ENCODE data around the gene DENND1B.

DENND1B gene

GRCh38 chr1:197740992-197741391, 34.3 kb downstream of the DENND1B start:
- Histone ChIP-seq H3K36me3 (no peaks in the 10 kb centered on the region), H3K4me3 (ENCODE audit: low read depth, low read length) (no peak overlapping the region), H3K27me3 (no peaks in the 10 kb centered on the region), H3K9me3 (no peaks in the 10 kb centered on the region), H3K4me1 (peaks cover 11% of the 10 kb centered on the region)
- TF ChIP-seq, protein P1, sequence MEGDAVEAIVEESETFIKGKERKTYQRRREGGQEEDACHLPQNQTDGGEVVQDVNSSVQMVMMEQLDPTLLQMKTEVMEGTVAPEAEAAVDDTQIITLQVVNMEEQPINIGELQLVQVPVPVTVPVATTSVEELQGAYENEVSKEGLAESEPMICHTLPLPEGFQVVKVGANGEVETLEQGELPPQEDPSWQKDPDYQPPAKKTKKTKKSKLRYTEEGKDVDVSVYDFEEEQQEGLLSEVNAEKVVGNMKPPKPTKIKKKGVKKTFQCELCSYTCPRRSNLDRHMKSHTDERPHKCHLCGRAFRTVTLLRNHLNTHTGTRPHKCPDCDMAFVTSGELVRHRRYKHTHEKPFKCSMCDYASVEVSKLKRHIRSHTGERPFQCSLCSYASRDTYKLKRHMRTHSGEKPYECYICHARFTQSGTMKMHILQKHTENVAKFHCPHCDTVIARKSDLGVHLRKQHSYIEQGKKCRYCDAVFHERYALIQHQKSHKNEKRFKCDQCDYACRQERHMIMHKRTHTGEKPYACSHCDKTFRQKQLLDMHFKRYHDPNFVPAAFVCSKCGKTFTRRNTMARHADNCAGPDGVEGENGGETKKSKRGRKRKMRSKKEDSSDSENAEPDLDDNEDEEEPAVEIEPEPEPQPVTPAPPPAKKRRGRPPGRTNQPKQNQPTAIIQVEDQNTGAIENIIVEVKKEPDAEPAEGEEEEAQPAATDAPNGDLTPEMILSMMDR (IDR thresholded peaks at IDR 0.05; ENCODE audit: low read depth, low read length) = no peak
- DNase-seq = no peak

DNA sequence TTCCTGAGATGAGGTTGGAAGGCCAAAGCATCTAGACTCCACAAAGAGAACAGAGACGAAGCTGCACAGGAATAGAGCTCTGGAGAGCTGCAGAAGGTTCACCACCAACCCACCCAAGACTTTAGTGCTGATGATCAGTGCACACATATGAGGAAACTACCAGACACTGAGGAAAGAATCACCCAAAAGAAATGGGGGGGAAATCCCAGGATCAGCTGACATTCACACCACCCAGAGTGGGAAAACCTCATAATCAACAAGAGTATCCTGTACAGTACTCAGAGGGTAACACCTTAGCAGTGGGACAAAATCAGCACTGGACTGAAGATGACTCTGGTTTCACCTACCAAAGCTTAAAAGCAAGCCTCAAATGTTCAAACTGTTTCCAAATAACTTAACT, 36.4 kb downstream of the DENND1B start:
- Histone ChIP-seq H3K4me1 (peaks cover 11% of the 10 kb centered on the region), H3K27me3 (no peaks in the 10 kb centered on the region), H3K36me3 (no peaks in the 10 kb centered on the region), H3K9me3 (no peaks in the 10 kb centered on the region), H3K4me3 (ENCODE audit: low read depth, low read length) (no peak overlapping the region)
- no peak for DNase-seq
- TF ChIP-seq, protein P1 (IDR thresholded peaks at IDR 0.05; ENCODE audit: low read depth, low read length) = no peak

DNA sequence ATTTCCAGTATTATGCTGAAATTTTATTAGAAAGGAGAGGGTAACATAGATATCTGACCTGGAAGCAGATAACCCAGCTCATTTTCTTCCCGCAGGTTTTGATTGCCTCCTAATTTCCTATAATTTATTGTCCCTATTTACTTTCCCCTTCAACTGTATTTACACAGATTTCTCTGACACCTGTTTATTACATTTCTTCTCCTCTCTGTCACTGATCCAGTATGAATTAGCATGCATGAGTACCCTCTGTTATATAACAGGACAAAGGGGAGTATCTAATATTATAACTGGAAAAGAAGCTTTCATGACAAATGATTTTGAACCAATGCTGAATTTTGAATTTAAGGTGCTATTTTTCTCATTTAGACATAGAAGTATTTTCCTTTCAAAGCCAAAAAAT, 37.4 kb downstream of the DENND1B start:
- H3K27me3 ChIP-seq = no peaks in the 10 kb centered on the region
- DNase-seq = no peak
- no peaks in the 10 kb centered on the region for H3K36me3 ChIP-seq

GRCh38 chr1:197736685-197737084, 38.6 kb downstream of the DENND1B start:
- peaks cover 11% of the 10 kb centered on the region for H3K4me1 ChIP-seq
- no peaks in the 10 kb centered on the region for H3K36me3 ChIP-seq
- TF ChIP-seq, protein P1 (IDR thresholded peaks at IDR 0.05; ENCODE audit: low read depth, low read length) = no peak
- H3K27me3 ChIP-seq = no peaks in the 10 kb centered on the region
- no peak for DNase-seq
- no peaks in the 10 kb centered on the region for H3K9me3 ChIP-seq
- H3K4me3 ChIP-seq (ENCODE audit: low read depth, low read length) = no peak overlapping the region

More for the DNA sequence above, 37.4 kb downstream of the DENND1B start:
- no peaks in the 10 kb centered on the region for H3K9me3 ChIP-seq
- TF ChIP-seq, protein P1 (IDR thresholded peaks at IDR 0.05; ENCODE audit: low read depth, low read length) = no peak
- H3K4me3 ChIP-seq (ENCODE audit: low read depth, low read length) = no peak overlapping the region
- H3K4me1 ChIP-seq = peaks cover 11% of the 10 kb centered on the region

DNA sequence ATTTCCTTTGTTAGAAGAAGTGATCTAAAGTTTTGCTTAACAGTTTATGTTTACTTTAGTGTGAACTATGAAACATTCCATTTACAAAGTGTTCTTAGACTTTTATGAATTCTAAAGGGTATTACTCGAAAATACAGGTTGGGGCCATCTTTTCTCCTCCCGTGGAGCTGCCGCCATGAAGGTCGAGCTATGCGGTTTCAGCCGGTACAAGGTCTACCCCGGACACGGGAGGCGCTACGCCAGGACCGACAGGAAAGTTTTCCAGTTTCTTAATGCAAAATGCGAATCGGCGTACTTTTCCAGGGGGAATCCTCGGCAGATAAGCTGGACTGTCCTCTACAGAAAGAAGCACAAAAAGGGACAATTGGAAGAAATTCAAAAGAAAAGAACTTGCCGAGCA, 39.8 kb downstream of the DENND1B start:
- H3K4me1 ChIP-seq = peaks cover 11% of the 10 kb centered on the region
- H3K4me3 ChIP-seq (ENCODE audit: low read depth, low read length) = no peak overlapping the region
- H3K27me3 ChIP-seq = no peaks in the 10 kb centered on the region
- H3K36me3 ChIP-seq = no peaks in the 10 kb centered on the region
- no peaks in the 10 kb centered on the region for H3K9me3 ChIP-seq
- TF ChIP-seq, protein P1 (IDR thresholded peaks at IDR 0.05; ENCODE audit: low read depth, low read length) = no peak
- DNase-seq = no peak

DNA sequence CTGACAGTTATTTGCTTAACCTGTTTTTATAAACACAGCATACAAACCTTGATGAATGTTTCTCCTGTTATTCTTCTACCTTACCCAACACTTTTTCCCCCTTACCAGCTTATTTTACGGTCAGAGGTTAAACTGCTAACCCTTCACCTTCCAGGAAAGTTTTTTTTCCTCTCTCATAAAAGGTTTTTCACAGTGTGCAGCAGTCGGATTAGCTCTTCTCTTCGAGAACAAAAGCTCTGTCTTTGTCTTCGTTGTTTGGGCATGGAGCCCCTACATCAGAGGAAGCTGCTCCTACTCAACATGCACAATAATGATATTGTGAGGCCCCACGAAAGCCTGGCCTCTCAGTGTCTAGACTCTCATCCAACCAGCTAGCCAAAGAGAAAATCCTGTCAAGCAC, 42.0 kb downstream of the DENND1B start:
- Histone ChIP-seq H3K9me3 (no peaks in the 10 kb centered on the region), H3K4me3 (ENCODE audit: low read depth, low read length) (no peak overlapping the region), H3K36me3 (no peaks in the 10 kb centered on the region), H3K4me1 (peaks cover 1% of the 10 kb centered on the region), H3K27me3 (no peaks in the 10 kb centered on the region)
- TF ChIP-seq, protein P1 (IDR thresholded peaks at IDR 0.05; ENCODE audit: low read depth, low read length) = no peak
- no peak for DNase-seq
